NB4 (cell line): Measurements from ENCODE around the gene ZGRF1.

Experiments
- MYC ChIP-seq: IDR thresholded peaks from 2 replicates; pipeline ENCODE4 v1.6.1; 2011; ENCODE audit warnings: low read depth, low read length
- POLR2A ChIP-seq: IDR thresholded peaks from 2 replicates; pipeline ENCODE4 v1.6.1; 2011; ENCODE audit warnings: mild to moderate bottlenecking; ENCODE audit not compliant: insufficient read length; ENCODE audit errors: extremely low read depth
- TF ChIP-seq, protein P1 (sequence below): IDR thresholded peaks from 2 replicates; pipeline ENCODE4 v1.6.1; 2011; ENCODE audit warnings: low read depth, low read length
- TF ChIP-seq, protein P2 (sequence below): IDR thresholded peaks from one replicate; pipeline ENCODE4 v1.5.1; 2012; ENCODE audit warnings: low read depth, low read length

DNA sequence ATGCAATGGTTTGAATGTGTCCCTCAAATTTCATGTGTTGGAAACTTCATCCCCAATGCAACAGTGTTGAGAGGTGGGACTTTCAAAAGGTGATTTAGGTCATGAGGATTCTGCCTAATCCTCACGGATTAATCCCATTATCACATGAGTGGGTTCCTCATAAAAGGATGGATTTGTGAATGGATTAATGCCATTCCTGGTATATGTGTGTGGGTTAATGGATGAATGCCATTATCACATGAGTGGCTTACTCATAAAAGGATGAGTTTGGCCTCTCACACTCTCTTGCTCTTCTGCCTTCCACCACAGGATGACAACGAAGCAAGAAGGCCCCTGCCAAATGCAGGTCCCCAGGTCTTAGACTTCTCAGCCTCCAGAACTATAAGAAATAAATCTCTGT is 90.2 kb downstream of the ZGRF1 start:
- TF ChIP-seq, protein P1, sequence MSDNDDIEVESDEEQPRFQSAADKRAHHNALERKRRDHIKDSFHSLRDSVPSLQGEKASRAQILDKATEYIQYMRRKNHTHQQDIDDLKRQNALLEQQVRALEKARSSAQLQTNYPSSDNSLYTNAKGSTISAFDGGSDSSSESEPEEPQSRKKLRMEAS, result no peak
- TF ChIP-seq, protein P2, sequence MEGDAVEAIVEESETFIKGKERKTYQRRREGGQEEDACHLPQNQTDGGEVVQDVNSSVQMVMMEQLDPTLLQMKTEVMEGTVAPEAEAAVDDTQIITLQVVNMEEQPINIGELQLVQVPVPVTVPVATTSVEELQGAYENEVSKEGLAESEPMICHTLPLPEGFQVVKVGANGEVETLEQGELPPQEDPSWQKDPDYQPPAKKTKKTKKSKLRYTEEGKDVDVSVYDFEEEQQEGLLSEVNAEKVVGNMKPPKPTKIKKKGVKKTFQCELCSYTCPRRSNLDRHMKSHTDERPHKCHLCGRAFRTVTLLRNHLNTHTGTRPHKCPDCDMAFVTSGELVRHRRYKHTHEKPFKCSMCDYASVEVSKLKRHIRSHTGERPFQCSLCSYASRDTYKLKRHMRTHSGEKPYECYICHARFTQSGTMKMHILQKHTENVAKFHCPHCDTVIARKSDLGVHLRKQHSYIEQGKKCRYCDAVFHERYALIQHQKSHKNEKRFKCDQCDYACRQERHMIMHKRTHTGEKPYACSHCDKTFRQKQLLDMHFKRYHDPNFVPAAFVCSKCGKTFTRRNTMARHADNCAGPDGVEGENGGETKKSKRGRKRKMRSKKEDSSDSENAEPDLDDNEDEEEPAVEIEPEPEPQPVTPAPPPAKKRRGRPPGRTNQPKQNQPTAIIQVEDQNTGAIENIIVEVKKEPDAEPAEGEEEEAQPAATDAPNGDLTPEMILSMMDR, result no peak
- TF ChIP-seq POLR2A, result no peak
- no peak for TF ChIP-seq MYC
